ENCODE results near the gene ITSN2. TPM values are rescaled to one million over a fixed set of nuclear protein-coding genes. Genes with fewer than 3 reads are reported as not detected.

The ITSN2 gene
- total and polyA plus RNA-seq, 4 donors, result 10.1 to 32.4 (median 21.6) TPM

DNA sequence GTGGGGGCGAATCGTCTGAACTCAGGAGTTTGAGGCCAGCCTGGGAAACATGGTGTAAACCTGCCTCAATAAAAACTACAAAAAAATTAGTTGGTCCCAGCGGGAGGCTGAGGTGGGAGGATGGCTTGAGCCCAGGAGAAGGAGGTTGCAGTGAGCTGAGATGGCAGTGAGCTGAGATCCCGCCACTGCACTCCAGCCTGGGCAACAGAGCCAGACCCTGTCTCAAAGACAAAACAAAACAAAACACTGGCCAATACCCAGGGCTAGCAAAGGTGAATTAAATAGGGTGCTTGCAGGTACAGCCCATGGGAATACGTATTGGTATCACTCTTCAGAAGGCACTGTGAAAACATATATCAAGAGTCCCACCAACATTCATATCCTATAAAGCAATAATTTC, 7.0 kb downstream of the ITSN2 start:
- no peak overlapping the region for H3K27ac ChIP-seq (ENCODE audit: low read depth in 1 of 2, low read length in 2 of 2)
- DNase-seq (ENCODE audit: low spot score), result no peak
- 79% methylated on average over 5 of the region's 5 CpGs for WGBS
- H3K36me3 ChIP-seq (ENCODE audit: control insufficient read depth in 4 of 4, insufficient read depth in 3 of 4, low read depth in 1 of 4, low read length in 3 of 4), result no peaks in the 10 kb centered on the region
- no peaks in the 10 kb centered on the region for H3K9me3 ChIP-seq (ENCODE audit: control insufficient read depth in 4 of 4, low read length in 3 of 4)
- no peak overlapping the region for H3K9ac ChIP-seq (ENCODE audit: low read depth in 1 of 2, low read length in 2 of 2)
- H3K27me3 ChIP-seq (ENCODE audit: control insufficient read depth in 4 of 4, insufficient read depth in 4 of 4, low read length in 3 of 4), result no peaks in the 10 kb centered on the region
- H3K4me3 ChIP-seq (ENCODE audit: low read depth in 1 of 3, low read length in 3 of 3), result no peak overlapping the region
- TF ChIP-seq GABPA (IDR thresholded peaks at IDR 0.05 in 1 of 2, conservative IDR thresholded peaks at IDR 0.05 in 1 of 2), result no peak
- no peak for TF ChIP-seq REST (IDR thresholded peaks at IDR 0.05)
- TF ChIP-seq YY1 (IDR thresholded peaks at IDR 0.05), result no peak
- TF ChIP-seq ZBTB33 (IDR thresholded peaks at IDR 0.05), result no peak
- peaks cover 0 to 6% (median 2%) of the 10 kb centered on the region in 4 donors for H3K4me1 ChIP-seq (ENCODE audit: control insufficient read depth in 4 of 4, insufficient read depth in 4 of 4, low read length in 3 of 4)

- no peak overlapping the region for H3K27ac ChIP-seq (ENCODE audit: low read depth in 1 of 2, low read length in 2 of 2)
- H3K9ac ChIP-seq (ENCODE audit: low read depth in 1 of 2, low read length in 2 of 2), result no peak overlapping the region
- peaks cover 0 to 3% (median 2%) of the 10 kb centered on the region in 4 donors for H3K4me1 ChIP-seq (ENCODE audit: control insufficient read depth in 4 of 4, insufficient read depth in 4 of 4, low read length in 3 of 4)
- no peaks in the 10 kb centered on the region for H3K36me3 ChIP-seq (ENCODE audit: control insufficient read depth in 4 of 4, insufficient read depth in 3 of 4, low read depth in 1 of 4, low read length in 3 of 4)
- no peak for DNase-seq (ENCODE audit: low spot score)
- TF ChIP-seq ZBTB33 (IDR thresholded peaks at IDR 0.05) (no peak), NR2F2 (IDR thresholded peaks at IDR 0.05) (no peak)
- TF ChIP-seq, protein P1, sequence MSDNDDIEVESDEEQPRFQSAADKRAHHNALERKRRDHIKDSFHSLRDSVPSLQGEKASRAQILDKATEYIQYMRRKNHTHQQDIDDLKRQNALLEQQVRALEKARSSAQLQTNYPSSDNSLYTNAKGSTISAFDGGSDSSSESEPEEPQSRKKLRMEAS (IDR thresholded peaks at IDR 0.05), result no peak
- H3K4me3 ChIP-seq (ENCODE audit: low read depth in 1 of 3, low read length in 3 of 3), result no peak overlapping the region
- H3K27me3 ChIP-seq (ENCODE audit: control insufficient read depth in 4 of 4, insufficient read depth in 4 of 4, low read length in 3 of 4), result no peaks in the 10 kb centered on the region
- H3K9me3 ChIP-seq (ENCODE audit: control insufficient read depth in 4 of 4, low read length in 3 of 4), result no peaks in the 10 kb centered on the region
These were observed 7.7 kb downstream of the ITSN2 start for GRCh38 chr2:24352664-24353063.

DNA sequence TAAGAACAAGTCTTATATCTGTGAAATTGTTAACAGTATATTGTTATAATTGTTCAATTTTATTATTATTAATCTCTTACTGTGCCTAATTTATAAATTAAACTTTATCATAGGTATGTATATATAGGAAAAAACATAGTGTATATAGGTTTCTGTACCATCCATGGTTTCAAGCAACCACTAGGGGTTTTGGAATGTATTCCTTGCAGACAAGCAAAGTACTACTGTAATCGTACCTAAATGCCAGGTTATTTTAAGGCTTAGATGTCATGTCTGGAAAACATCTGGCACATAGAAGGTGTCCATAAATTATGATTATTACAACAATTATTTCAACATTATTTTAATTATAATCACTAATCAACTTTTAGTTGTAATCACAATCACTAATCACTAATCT, 8.4 kb downstream of the ITSN2 start:
- Histone ChIP-seq H3K4me1 (ENCODE audit: control insufficient read depth in 4 of 4, insufficient read depth in 4 of 4, low read length in 3 of 4) (peaks cover 0 to 3% (median 2%) of the 10 kb centered on the region in 4 donors), H3K9me3 (ENCODE audit: control insufficient read depth in 4 of 4, low read length in 3 of 4) (no peaks in the 10 kb centered on the region), H3K9ac (ENCODE audit: low read depth in 1 of 2, low read length in 2 of 2) (no peak overlapping the region), H3K27me3 (ENCODE audit: control insufficient read depth in 4 of 4, insufficient read depth in 4 of 4, low read length in 3 of 4) (no peaks in the 10 kb centered on the region), H3K4me3 (ENCODE audit: low read depth in 1 of 3, low read length in 3 of 3) (no peak overlapping the region), H3K27ac (ENCODE audit: low read depth in 1 of 2, low read length in 2 of 2) (no peak overlapping the region), H3K36me3 (ENCODE audit: control insufficient read depth in 4 of 4, insufficient read depth in 3 of 4, low read depth in 1 of 4, low read length in 3 of 4) (no peaks in the 10 kb centered on the region)
- 66% methylated on average over 1 of the region's 1 CpG for WGBS
- DNase-seq (ENCODE audit: low spot score), result no peak
- TF ChIP-seq FOXA1 (IDR thresholded peaks at IDR 0.05), result no peak
- TF ChIP-seq EGR1 (IDR thresholded peaks at IDR 0.05; ENCODE audit: low read depth in 2 of 2), result no peak
- TF ChIP-seq, protein P1 (IDR thresholded peaks at IDR 0.05), result no peak
- TF ChIP-seq RAD21 (IDR thresholded peaks at IDR 0.05), result no peak
- TF ChIP-seq FOXA2 (IDR thresholded peaks at IDR 0.05), result no peak
- no peak for TF ChIP-seq ZBTB33 (IDR thresholded peaks at IDR 0.05)
- TF ChIP-seq NR2F2 (IDR thresholded peaks at IDR 0.05), result no peak
- no peak for TF ChIP-seq SP1 (IDR thresholded peaks at IDR 0.05)
- no peak for TF ChIP-seq YY1 (IDR thresholded peaks at IDR 0.05)
- TF ChIP-seq, protein P2, sequence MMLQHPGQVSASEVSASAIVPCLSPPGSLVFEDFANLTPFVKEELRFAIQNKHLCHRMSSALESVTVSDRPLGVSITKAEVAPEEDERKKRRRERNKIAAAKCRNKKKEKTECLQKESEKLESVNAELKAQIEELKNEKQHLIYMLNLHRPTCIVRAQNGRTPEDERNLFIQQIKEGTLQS (IDR thresholded peaks at IDR 0.05), result no peak
- no peak for TF ChIP-seq TAF1 (conservative IDR thresholded peaks at IDR 0.05)
- no peak for TF ChIP-seq RXRA (IDR thresholded peaks at IDR 0.05)
- no peak for TF ChIP-seq HNF4G (IDR thresholded peaks at IDR 0.05)
- no peak for TF ChIP-seq HNF4A (conservative IDR thresholded peaks at IDR 0.05)
- no peak for TF ChIP-seq GABPA (IDR thresholded peaks at IDR 0.05 in 1 of 2, conservative IDR thresholded peaks at IDR 0.05 in 1 of 2)
